GM21515 (cell line): Measurements from ENCODE around the gene CEACAM20.
"Not testable (repeated sequence)": the region's sequence is repeated elsewhere in the genome, so short reads cannot be mapped to it uniquely, and the experiment has no call there.

ENCODE experiments used
- ATAC-seq: cut with Tn5 transposase; IDR thresholded peaks from one replicate; pipeline ENCODE4 v1.9.1; 2021; ENCODE audit not compliant: unreplicated experiment

Gene CEACAM20

DNA sequence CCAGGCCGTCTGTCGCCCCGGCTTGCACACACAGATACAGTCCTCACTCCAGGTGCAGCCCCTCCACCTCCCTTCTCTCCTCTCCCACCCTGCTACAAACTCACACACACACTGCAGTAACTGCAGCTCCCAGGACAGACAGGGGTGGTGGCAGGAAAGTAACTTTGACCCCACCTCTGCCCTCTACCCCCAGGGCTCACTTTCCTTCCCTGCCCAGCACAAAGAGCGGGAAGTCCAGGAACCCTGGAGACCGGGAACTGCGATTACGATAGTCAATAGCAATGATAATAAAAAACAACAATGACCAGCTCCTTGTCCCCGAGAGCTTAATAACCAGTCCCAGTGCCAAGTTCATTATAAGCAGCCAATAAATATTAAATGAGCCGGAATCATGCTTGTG is at the start of gene CEACAM20:
Gene CEACAM20 (minus strand): TSS at position 140 of the 400 bp plus-strand sequence. CDS start 166 bp downstream, outside the sequence.
- ATAC-seq = no peak

DNA sequence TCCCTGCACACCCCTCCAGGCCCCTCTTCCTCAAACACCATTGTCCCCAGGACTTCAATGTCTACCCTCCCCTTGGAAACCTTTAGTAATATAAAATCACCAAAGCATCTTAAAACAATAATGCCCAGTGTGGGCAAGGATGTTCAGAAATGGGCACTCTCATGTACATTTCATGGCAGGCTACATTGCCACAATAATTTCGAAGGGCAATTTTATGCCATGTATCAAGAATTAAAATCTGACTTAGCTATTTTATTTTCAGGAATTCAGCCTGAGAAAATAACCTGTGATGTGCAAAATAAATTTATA is 48.0 kb upstream of the CEACAM20 start:
- no peak for ATAC-seq

DNA sequence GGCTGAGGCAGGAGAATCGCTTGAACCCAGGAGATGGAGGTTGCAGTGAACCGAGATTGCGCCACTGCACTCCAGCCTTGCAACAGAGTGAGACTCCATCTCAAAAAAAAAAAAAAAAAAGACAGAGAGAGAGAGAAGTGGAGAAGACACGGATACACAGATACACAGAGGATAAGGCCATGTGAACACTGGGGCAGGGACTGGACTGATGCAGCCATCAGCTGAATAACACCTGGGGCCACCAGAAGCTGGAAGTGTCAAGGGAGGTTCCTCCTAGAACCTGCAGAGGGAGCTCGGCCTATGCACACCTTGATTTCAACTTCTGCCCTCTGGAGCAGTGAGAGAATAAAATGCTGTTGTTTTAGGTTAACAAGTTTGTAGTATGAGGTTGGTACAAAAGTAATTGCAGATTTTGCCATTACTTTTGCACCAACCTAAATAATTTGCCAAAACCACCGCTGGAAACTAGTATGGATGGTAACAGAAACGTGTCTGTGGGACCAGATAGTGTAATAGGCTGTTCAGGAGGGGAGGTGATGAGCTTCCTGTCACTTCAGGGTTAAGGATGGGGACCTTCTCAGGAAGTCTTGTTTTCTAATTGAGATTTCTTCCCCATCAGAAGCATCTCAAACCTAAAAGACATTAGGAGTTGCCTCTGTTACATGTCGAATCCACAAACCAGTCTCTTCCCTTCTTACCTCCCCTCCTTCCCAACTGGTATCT is 47.5 kb upstream of the CEACAM20 start:
- no peak for ATAC-seq

GRCh38 chr19:44575116-44575700 is 45.7 kb upstream of the CEACAM20 start:
- no peak for ATAC-seq

DNA sequence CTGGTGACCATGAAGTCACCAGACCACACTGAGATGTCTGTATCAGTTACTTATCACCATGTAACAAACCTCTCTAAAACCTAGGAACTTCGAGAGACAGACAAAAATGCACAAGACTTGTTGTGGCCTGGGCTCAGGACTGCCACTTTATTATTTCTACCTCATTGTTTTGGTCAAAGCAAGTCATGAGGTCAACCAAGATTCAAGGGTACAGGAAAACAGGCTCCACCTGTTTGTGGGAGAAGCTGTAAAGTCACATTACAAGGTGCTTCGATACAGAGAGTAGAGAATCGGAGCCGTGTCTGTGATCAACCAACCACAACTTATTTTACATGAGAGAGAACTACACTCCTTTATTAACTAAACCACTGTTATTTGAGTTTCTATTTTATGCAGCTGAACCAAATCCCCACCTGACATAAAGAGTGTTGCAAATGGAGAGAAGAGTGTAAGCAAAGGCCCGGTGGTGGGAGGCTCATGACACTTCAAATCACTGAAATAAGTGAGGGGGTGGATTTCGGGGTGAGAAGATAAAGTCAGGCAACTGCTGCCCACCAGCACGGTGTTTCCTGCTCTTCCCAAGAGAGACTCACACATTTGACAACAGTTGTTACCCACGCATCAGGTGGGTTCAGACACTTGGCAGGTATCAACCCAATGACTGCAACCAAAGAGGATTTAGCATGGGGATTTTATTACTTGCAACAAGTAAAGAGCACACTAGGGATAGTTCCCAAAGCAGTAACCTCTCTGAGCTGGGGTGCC is 44.9 kb upstream of the CEACAM20 start:
- no peak for ATAC-seq

- ATAC-seq = no peak
Measured at GRCh38 chr19:44573627-44574026, 44.2 kb upstream of the CEACAM20 start.

DNA sequence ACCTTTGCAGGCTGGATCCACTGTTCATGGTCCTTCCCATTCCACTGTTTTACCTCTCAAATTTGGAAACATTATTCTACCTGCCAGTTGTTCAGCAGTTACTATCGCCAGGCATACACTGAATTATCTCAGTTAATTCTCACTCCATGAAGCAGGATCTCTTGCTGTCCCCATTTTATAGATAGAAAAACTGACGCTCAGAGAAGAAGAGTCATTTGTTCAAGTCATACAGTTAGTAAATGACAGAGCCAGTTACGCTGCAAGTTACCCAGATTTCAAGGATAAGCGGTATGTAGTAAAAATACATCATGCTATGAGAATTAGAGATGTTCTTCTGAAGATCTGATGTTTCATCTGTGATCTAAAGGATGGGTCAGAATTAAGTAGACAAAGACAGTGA is 43.7 kb upstream of the CEACAM20 start:
- ATAC-seq = no peak

- no peak for ATAC-seq
Measured at GRCh38 chr19:44572581-44572900, 43.1 kb upstream of the CEACAM20 start.

DNA sequence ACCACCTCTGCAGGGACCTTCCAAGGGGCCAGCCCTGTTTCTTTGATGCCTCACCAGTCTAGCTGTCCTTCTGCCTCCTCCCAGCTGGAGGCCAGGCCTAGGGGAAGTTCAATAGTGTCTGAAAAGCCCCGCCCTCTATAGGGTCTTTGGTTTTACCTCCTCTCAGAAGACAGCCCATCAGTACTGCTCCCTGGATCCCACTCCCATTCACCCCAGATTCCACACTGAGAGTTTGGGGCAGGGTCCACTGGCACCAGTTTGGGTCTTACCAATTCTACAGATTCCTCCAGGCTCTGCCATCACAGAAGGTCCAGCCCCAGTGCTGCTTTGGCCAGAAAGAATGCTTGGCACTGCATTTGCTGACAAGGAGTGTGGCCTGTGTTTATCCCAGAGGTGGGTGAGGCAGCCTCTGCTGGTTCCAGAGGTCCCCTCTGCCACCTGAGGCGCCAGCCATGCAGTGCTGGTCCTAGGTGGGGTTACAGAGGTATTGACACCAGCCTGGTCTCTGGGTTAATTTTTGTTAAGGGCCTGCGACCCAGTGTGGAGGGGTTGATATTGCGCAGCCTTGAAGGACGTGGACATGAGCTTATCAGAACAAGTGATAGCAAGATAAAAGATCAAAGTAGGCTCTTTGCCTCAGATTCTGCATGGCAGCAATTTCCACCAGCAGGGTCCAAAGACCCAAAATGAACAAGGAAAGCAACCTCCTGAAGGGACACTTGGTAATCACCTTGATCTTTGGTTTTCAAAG is 42.5 kb upstream of the CEACAM20 start:
- ATAC-seq = no peak

DNA sequence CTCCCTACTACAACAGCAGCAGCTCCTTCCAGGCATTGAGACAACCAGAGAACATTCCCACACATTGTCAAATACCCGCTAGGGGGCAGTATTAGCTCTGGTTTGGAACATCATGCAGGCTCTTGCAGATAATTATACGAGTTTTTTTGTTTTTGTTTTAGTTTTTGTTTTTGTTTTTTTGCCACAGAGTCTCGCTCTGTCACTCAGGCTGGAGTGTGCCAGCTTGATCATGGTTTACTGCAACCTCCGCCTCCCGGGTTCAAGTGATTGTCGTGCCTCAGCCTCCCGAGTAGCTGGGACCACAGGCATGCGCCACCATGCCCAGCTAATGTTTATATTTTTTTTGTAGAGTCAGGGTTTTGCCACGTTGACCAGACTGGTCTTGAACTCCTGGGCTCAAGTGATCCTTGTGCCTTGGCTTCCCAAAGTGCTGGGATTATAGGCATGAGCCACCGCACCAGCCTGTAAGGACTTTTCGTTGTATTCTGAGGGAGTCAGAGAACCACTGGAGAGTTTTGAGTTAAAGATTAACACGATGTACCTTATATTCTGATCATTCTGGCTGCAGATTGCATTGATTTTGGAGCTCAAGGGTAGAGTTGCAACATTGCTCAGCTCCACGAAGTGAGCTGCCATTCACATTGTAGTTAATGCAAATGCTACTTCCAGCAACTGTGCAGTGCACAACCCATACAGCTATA is 41.7 kb upstream of the CEACAM20 start:
- no peak for ATAC-seq

DNA sequence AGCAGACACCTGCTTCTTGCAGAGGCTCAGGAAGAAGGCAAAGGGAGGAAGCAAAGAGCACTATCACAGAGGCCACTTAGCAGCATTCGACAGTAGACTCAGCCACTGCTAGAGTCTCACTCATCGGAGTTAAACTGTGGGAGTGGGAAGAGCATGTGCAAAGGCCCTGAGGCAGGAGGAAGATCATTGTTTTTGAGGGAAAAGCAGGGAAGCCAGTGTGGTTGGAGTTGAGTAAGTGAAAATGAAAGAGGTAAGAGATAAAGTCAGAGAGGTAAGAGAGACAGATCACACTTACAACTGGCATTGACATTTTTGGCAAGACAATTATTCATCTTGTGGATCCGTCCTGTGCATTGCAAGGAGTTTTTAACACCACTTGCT is 41.1 kb upstream of the CEACAM20 start:
- no peak for ATAC-seq

DNA sequence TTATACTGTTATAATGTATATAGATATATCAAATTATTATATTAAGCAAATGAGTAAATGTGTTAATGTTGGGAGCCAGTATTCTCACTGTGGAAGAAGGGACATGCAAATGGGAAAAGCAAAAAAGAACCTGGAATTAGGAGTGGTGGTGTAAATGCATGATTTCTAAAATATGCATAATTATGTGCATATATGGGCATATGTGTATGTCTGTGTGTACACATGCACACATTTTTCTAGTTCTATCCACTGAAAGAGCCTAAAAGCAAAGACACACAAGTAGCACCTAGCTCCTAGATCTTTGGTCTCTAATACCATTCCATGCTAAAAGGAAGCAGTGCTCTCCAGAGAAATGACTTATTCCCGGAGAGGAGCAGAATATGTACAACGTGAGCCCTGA is 38.3 kb upstream of the CEACAM20 start:
- no peak for ATAC-seq

GRCh38 chr19:44566984-44567383 is 37.5 kb upstream of the CEACAM20 start:
- ATAC-seq = no peak

DNA sequence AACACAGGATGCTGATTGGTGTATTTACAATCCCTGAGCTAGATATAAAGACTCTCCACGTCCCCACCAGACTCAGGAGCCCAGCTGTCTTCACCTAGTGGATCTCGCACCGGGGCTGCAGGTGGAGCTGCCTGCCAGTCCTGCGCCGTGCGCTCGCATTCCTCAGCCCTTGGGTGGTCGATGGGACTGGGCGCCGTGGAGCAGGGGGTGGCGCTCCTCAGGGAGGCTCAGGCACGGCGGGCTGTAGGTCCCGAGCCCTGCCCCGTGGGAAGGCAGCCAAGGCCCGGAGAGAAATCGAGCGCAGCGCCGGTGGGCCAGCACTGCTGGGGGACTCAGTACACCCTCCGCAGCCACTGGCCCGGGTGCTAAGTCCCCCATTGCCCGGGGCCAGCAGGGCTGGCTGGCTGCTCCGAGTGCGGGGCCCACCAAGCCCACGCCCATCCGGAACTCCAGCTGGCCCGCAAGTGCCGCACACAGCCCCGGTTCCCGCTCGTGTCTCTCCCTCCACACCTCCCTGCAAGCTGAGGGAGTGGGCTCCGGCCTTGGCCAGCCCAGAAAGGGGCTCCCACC is 33.7 kb upstream of the CEACAM20 start:
- ATAC-seq = not testable (repeated sequence)

GRCh38 chr19:44557933-44558332 is 28.5 kb upstream of the CEACAM20 start:
- no peak for ATAC-seq

GRCh38 chr19:44554641-44555246 is 25.3 kb upstream of the CEACAM20 start:
- no peak for ATAC-seq

GRCh38 chr19:44553478-44554171 is 24.1 kb upstream of the CEACAM20 start:
- no peak for ATAC-seq

GRCh38 chr19:44552324-44552723 is 22.8 kb upstream of the CEACAM20 start:
- no peak for ATAC-seq

GRCh38 chr19:44551850-44552249 is 22.4 kb upstream of the CEACAM20 start:
- ATAC-seq = no peak

DNA sequence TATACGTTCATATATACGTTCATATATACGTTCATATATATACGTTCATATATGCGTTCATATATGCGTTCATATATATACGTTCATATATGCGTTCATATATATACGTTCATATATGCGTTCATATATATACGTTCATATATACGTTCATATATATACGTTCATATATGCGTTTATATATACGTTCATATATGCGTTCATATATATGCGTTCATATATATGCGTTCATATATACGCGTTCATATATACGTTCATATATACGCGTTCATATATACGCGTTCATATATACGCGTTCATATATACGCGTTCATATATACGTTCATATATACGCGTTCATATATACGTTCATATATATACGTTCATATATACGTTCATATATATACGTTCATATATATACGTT is 21.5 kb upstream of the CEACAM20 start:
- ATAC-seq = not testable (repeated sequence)
